ENCODE results near the gene SEC61B.
"Not testable (repeated sequence)": the region's sequence is repeated elsewhere in the genome, so short reads cannot be mapped to it uniquely, and the experiment has no call there.

The SEC61B gene

GRCh38 chr9:99235069-99235468, 13.0 kb downstream of the SEC61B start:
- ChIA-PET CTCF (interaction anchor here (1.1 kb wide), 1 partner anchor 71 kb away, joined by 3 read pairs; no protein-coding TSS in a partner anchor), POLR2A (no interaction called here)
- no peak overlapping the region for H3K4me3 ChIP-seq (ENCODE audit: low read depth, low read length)
- peaks cover 8 to 30% of the 10 kb centered on the region in 2 experiments; a peak in 2 of 3 replicates for H3K36me3 ChIP-seq (ENCODE audit: control insufficient read depth in 2 of 2, insufficient read depth in 1 of 2, low read length in 2 of 2)
- H3K9me3 ChIP-seq (ENCODE audit: control insufficient read depth, insufficient read depth, low read depth, low read length) = no peaks in the 10 kb centered on the region
- TF ChIP-seq ZNF133 (tag by site-specific recombination; IDR thresholded peaks at IDR 0.05) (no peak), ZNF791 (tag by site-specific recombination; IDR thresholded peaks at IDR 0.05) (no peak), ZNF747 (tag by site-specific recombination; IDR thresholded peaks at IDR 0.05) (no peak), ZNF664 (tag by site-specific recombination; IDR thresholded peaks at IDR 0.05) (no peak), ZNF621 (tag by site-specific recombination; IDR thresholded peaks at IDR 0.05) (no peak), ZNF544 (tag by site-specific recombination; IDR thresholded peaks at IDR 0.05) (no peak), HOXD13 (CRISPR knock-in tag; IDR thresholded peaks at IDR 0.05; ENCODE audit: borderline replicate concordance) (no peak), ZNF548 (tag by site-specific recombination; IDR thresholded peaks at IDR 0.05) (no peak), ZNF76 (tag by site-specific recombination; IDR thresholded peaks at IDR 0.05; ENCODE audit: borderline replicate concordance, low read depth) (no peak)
- TF ChIP-seq, protein P1, sequence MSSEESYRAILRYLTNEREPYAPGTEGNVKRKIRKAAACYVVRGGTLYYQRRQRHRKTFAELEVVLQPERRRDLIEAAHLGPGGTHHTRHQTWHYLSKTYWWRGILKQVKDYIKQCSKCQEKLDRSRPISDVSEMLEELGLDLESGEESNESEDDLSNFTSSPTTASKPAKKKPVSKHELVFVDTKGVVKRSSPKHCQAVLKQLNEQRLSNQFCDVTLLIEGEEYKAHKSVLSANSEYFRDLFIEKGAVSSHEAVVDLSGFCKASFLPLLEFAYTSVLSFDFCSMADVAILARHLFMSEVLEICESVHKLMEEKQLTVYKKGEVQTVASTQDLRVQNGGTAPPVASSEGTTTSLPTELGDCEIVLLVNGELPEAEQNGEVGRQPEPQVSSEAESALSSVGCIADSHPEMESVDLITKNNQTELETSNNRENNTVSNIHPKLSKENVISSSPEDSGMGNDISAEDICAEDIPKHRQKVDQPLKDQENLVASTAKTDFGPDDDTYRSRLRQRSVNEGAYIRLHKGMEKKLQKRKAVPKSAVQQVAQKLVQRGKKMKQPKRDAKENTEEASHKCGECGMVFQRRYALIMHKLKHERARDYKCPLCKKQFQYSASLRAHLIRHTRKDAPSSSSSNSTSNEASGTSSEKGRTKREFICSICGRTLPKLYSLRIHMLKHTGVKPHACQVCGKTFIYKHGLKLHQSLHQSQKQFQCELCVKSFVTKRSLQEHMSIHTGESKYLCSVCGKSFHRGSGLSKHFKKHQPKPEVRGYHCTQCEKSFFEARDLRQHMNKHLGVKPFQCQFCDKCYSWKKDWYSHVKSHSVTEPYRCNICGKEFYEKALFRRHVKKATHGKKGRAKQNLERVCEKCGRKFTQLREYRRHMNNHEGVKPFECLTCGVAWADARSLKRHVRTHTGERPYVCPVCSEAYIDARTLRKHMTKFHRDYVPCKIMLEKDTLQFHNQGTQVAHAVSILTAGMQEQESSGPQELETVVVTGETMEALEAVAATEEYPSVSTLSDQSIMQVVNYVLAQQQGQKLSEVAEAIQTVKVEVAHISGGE (tag by site-specific recombination; conservative IDR thresholded peaks at IDR 0.05; ENCODE audit: low read depth) = no peak
- TF ChIP-seq, protein P2, sequence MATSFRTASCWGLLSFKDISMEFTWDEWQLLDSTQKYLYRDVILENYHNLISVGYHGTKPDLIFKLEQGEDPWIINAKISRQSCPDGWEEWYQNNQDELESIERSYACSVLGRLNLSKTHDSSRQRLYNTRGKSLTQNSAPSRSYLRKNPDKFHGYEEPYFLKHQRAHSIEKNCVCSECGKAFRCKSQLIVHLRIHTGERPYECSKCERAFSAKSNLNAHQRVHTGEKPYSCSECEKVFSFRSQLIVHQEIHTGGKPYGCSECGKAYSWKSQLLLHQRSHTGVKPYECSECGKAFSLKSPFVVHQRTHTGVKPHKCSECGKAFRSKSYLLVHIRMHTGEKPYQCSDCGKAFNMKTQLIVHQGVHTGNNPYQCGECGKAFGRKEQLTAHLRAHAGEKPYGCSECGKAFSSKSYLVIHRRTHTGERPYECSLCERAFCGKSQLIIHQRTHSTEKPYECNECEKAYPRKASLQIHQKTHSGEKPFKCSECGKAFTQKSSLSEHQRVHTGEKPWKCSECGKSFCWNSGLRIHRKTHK (tag by site-specific recombination; IDR thresholded peaks at IDR 0.05) = no peak
- no peaks in the 10 kb centered on the region for H3K4me1 ChIP-seq (ENCODE audit: control insufficient read depth, insufficient read depth, low read length)
- no peak overlapping the region for H3K27ac ChIP-seq (ENCODE audit: extremely low read depth, low read depth, low read length)

GRCh38 chr9:99235926-99236634, 14.0 kb downstream of the SEC61B start:
- CTCF ChIA-PET = no interaction called here
- H3K27ac ChIP-seq (ENCODE audit: extremely low read depth, low read depth, low read length) = no peak overlapping the region
- peaks cover 0 to 20% of the 10 kb centered on the region in 2 experiments; a peak in 1 of 3 replicates for H3K36me3 ChIP-seq (ENCODE audit: control insufficient read depth in 2 of 2, insufficient read depth in 1 of 2, low read length in 2 of 2)

DNA sequence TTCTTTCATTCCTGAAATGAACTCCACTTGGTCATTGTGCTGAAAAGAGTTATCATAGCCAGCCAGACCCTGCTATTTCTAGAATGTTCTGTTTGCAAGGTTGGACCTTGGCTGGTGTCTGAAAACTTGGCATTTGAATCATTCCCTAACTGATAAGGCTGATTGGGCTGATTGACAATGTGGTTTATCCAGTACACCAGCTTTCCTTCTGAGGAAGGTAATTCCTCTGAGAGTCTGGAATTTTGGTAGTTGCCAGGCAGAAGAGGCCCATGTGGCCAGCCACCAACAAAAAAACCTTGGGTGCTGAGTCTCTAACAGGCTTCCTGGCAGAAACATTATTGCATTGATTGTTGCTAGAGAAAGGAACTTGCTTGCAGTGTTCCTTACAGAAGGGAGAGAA, 15.3 kb downstream of the SEC61B start:
- H3K4me1 ChIP-seq (ENCODE audit: control insufficient read depth, insufficient read depth, low read length) = no peaks in the 10 kb centered on the region
- ChIA-PET CTCF (interaction anchor here (0.8 kb wide), 1 partner anchor 110 kb away, joined by 3 read pairs; no protein-coding TSS in a partner anchor), POLR2A (interaction anchor here (0.6 kb wide), 1 partner anchor 15 kb away, joined by 3 read pairs; no protein-coding TSS in a partner anchor)
- H3K4me3 ChIP-seq (ENCODE audit: low read depth, low read length) = no peak overlapping the region
- peaks cover 0 to 8% of the 10 kb centered on the region in 2 experiments; a peak in 1 of 3 replicates for H3K36me3 ChIP-seq (ENCODE audit: control insufficient read depth in 2 of 2, insufficient read depth in 1 of 2, low read length in 2 of 2)
- H3K9me3 ChIP-seq (ENCODE audit: control insufficient read depth, insufficient read depth, low read depth, low read length) = no peaks in the 10 kb centered on the region
- TF ChIP-seq, protein P3, sequence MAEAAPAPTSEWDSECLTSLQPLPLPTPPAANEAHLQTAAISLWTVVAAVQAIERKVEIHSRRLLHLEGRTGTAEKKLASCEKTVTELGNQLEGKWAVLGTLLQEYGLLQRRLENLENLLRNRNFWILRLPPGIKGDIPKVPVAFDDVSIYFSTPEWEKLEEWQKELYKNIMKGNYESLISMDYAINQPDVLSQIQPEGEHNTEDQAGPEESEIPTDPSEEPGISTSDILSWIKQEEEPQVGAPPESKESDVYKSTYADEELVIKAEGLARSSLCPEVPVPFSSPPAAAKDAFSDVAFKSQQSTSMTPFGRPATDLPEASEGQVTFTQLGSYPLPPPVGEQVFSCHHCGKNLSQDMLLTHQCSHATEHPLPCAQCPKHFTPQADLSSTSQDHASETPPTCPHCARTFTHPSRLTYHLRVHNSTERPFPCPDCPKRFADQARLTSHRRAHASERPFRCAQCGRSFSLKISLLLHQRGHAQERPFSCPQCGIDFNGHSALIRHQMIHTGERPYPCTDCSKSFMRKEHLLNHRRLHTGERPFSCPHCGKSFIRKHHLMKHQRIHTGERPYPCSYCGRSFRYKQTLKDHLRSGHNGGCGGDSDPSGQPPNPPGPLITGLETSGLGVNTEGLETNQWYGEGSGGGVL (tag by site-specific recombination; IDR thresholded peaks at IDR 0.05) = no peak
- H3K27ac ChIP-seq (ENCODE audit: extremely low read depth, low read depth, low read length) = no peak overlapping the region

More at GRCh38 chr9:99235926-99236634, 14.0 kb downstream of the SEC61B start:
- POLR2A ChIA-PET = no interaction called here
- no peaks in the 10 kb centered on the region for H3K9me3 ChIP-seq (ENCODE audit: control insufficient read depth, insufficient read depth, low read depth, low read length)
- TF ChIP-seq ZNF843 (tag by site-specific recombination; IDR thresholded peaks at IDR 0.05) (no peak), ZBTB26 (tag by site-specific recombination; optimal IDR thresholded peaks at IDR 0.05) (no peak), ZNF266 (tag by site-specific recombination; IDR thresholded peaks at IDR 0.05; ENCODE audit: low read depth) (no peak)
- no peaks in the 10 kb centered on the region for H3K4me1 ChIP-seq (ENCODE audit: control insufficient read depth, insufficient read depth, low read length)
- no peak overlapping the region for H3K4me3 ChIP-seq (ENCODE audit: low read depth, low read length)

GRCh38 chr9:99237849-99238248, 15.8 kb downstream of the SEC61B start:
- H3K27ac ChIP-seq (ENCODE audit: extremely low read depth, low read depth, low read length); H3K9me3 ChIP-seq (ENCODE audit: control insufficient read depth, insufficient read depth, low read depth, low read length); H3K36me3 ChIP-seq (ENCODE audit: control insufficient read depth in 2 of 2, insufficient read depth in 1 of 2, low read length in 2 of 2); H3K4me3 ChIP-seq (ENCODE audit: low read depth, low read length); POLR2A ChIA-PET; H3K4me1 ChIP-seq (ENCODE audit: control insufficient read depth, insufficient read depth, low read length); CTCF ChIA-PET: not testable (repeated sequence)
